GM10248 (cell line): Measurements from ENCODE around the gene WDFY4.

Experiments
- CTCF ChIA-PET: fragments of 300-600 bp; sonication (Branson Sonifier 250); formaldehyde crosslinking; extraction: SDS; loops from one replicate; lab custom pipeline; 2021; ENCODE audit warnings: antibody characterized with exemption; lab: Yijun Ruan, JAX
- POLR2A ChIA-PET: fragments of 350-650 bp; sonication (Branson Sonifier 250); formaldehyde crosslinking; extraction: SDS; loops from one replicate; lab custom pipeline; 2020; ENCODE audit warnings: antibody characterized with exemption; lab: Yijun Ruan, JAX
- DNase-seq: peaks from one replicate; pipeline ENCODE4 v3.0.0; 2012; ENCODE audit errors: extremely low spot score
- TF ChIP-seq, protein P1 (sequence below): IDR thresholded peaks from 2 replicates; pipeline ENCODE4 v1.5.1; 2012; ENCODE audit warnings: mild to moderate bottlenecking, low read depth; ENCODE audit errors: extremely low read depth, missing control alignments, control extremely low read depth

WDFY4 gene

DNA sequence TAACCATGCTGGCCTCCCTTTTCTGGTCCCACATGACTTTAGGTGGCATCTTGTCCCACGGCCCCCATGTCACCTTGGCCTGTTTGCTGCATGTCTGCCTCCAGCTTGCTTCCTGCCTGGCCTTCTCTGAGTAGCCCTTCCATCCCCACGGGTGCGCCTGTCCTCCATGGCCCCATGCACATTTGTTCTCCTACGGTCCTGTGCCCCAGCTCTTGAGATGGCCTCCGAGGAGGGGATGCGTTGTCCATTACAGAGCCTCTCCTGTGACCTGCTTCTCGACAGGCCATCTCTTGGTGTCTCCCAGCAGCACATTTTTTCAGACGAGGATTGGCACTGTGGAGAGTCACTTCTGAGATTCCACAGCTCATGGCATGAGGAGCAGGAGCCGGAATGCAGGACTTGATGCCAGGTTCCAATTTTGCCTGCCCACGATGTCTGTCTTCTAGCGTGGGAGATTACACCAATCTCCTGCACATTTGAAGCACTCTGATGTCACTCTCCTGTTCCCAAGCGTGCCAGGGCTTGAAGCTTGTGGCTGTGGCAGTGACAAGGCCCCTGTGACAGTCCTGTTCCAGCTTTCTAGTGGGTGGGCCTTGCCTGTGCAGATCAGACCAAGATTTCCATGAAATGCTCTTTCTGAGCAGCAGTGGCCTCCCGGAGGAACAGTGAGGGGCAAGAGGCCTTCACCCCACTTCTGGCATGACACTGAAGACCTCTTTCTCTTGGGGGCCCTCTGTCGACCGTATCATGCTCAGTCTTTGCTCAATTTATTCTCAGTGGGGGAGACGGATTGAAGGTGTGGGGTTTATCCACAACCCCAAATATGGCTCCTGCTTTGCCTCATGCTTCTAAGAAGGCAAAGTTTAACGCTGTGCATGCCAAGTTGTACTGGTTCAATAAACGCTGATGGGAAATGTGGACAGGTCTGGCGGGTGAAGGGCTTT, 13.4 kb downstream of the WDFY4 start:
- TF ChIP-seq, protein P1, sequence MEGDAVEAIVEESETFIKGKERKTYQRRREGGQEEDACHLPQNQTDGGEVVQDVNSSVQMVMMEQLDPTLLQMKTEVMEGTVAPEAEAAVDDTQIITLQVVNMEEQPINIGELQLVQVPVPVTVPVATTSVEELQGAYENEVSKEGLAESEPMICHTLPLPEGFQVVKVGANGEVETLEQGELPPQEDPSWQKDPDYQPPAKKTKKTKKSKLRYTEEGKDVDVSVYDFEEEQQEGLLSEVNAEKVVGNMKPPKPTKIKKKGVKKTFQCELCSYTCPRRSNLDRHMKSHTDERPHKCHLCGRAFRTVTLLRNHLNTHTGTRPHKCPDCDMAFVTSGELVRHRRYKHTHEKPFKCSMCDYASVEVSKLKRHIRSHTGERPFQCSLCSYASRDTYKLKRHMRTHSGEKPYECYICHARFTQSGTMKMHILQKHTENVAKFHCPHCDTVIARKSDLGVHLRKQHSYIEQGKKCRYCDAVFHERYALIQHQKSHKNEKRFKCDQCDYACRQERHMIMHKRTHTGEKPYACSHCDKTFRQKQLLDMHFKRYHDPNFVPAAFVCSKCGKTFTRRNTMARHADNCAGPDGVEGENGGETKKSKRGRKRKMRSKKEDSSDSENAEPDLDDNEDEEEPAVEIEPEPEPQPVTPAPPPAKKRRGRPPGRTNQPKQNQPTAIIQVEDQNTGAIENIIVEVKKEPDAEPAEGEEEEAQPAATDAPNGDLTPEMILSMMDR, result peak; percentile 1
- ChIA-PET CTCF (interaction anchor here (0.7 to 20.8 kb wide), 6 partner anchors 8 to 39 kb away, joined by 3 to 394 read pairs (median 4); partner anchors contain the start of gene WDFY4), POLR2A (no interaction called here)
- DNase-seq, result no peak

GRCh38 chr10:48699011-48699627, 14.4 kb downstream of the WDFY4 start:
- POLR2A ChIA-PET, result no interaction called here
- no peak for DNase-seq
- CTCF ChIA-PET, result interaction anchor here (1.0 to 20.8 kb wide), 8 partner anchors 8 to 40 kb away, joined by 3 to 394 read pairs (median 6); no protein-coding TSS in a partner anchor
- TF ChIP-seq, protein P1, result no peak

GRCh38 chr10:48700071-48700470, 15.4 kb downstream of the WDFY4 start:
- CTCF ChIA-PET, result interaction anchor here (0.7 to 20.8 kb wide), 11 partner anchors 9 to 41 kb away, joined by 3 to 394 read pairs (median 4); no protein-coding TSS in a partner anchor
- no peak for DNase-seq
- POLR2A ChIA-PET, result no interaction called here
- TF ChIP-seq, protein P1, result no peak

GRCh38 chr10:48700493-48700892, 15.8 kb downstream of the WDFY4 start:
- ChIA-PET POLR2A (no interaction called here), CTCF (interaction anchor here (0.7 to 20.8 kb wide), 11 partner anchors 9 to 42 kb away, joined by 3 to 394 read pairs (median 4); partner anchors contain the start of gene WDFY4)
- TF ChIP-seq, protein P1, result no peak
- no peak for DNase-seq

- CTCF ChIA-PET, result interaction anchor here (0.7 to 20.8 kb wide), 16 partner anchors 9 to 152 kb away, joined by 3 to 394 read pairs (median 4); partner anchors contain the start of gene WDFY4
- TF ChIP-seq, protein P1, result peak; percentile 48
- POLR2A ChIA-PET, result no interaction called here
- no peak for DNase-seq
Observed at GRCh38 chr10:48701139-48701901, 16.6 kb downstream of the WDFY4 start.
